ENCODE data around the gene FGFBP3.

Gene FGFBP3

GRCh38 chr10:91909117-91909677 is at the start of gene FGFBP3:
Gene FGFBP3, minus strand, starts transcription at chr10:91909486. Its CDS starts 517 bp downstream, at chr10:91908969.
- DNase-seq, result peak; percentile 72

- no peak for DNase-seq
These were observed 47.8 kb upstream of the FGFBP3 start for GRCh38 chr10:91957091-91957490.

- no peak for DNase-seq
These were observed 45.8 kb upstream of the FGFBP3 start for GRCh38 chr10:91955114-91955513.

- no peak for DNase-seq
These were observed 44.4 kb upstream of the FGFBP3 start for GRCh38 chr10:91953600-91954160.

GRCh38 chr10:91944880-91945630 is 35.8 kb upstream of the FGFBP3 start:
- no peak for DNase-seq

GRCh38 chr10:91941426-91941825 is 32.1 kb upstream of the FGFBP3 start:
- no peak for DNase-seq

GRCh38 chr10:91939653-91940052 is 30.4 kb upstream of the FGFBP3 start:
- DNase-seq, result no peak

- DNase-seq, result no peak
These were observed 26.6 kb upstream of the FGFBP3 start for GRCh38 chr10:91935886-91936285.

- no peak for DNase-seq
These were observed 23.5 kb upstream of the FGFBP3 start for GRCh38 chr10:91932737-91933136.

- no peak for DNase-seq
These were observed 22.4 kb upstream of the FGFBP3 start for GRCh38 chr10:91931526-91932190.

- no peak for DNase-seq
These were observed 21.7 kb upstream of the FGFBP3 start for GRCh38 chr10:91930939-91931338.

GRCh38 chr10:91925022-91925320 is 15.7 kb upstream of the FGFBP3 start:
- DNase-seq, result no peak

GRCh38 chr10:91924212-91925021 is 15.1 kb upstream of the FGFBP3 start:
- DNase-seq, result no peak

- peak; percentile 92 for DNase-seq
These were observed 14.3 kb upstream of the FGFBP3 start, which contains the start of gene BTAF1 for GRCh38 chr10:91923371-91924211. Gene BTAF1, plus strand, starts transcription at chr10:91923770. Its CDS starts 307 bp downstream, at chr10:91924077.

GRCh38 chr10:91919651-91920050 is 10.4 kb upstream of the FGFBP3 start:
- no peak for DNase-seq

- no peak for DNase-seq
These were observed 1.2 kb upstream of the FGFBP3 start for GRCh38 chr10:91910467-91910866.

- DNase-seq, result peak; percentile 33
These were observed 759 bp downstream of the FGFBP3 start for GRCh38 chr10:91908337-91909116.

- no peak for DNase-seq
These were observed 1.4 kb downstream of the FGFBP3 start for GRCh38 chr10:91907914-91908336.

- no peak for DNase-seq
These were observed 2.2 kb downstream of the FGFBP3 start for GRCh38 chr10:91907033-91907594.

- no peak for DNase-seq
These were observed 7.3 kb downstream of the FGFBP3 start for GRCh38 chr10:91901784-91902677.

All from NCI-H2227 treated with DMSO at 0.1 percent for 48 hours (cell line).